Kidney epithelial cell (primary cell): ENCODE results near the gene MLLT3. TPM values are rescaled to one million over a fixed set of nuclear protein-coding genes. Genes with fewer than 3 reads are reported as not detected.

Experiments
- DNase-seq: peaks from one replicate; pipeline ENCODE4 v3.0.0-alpha.2; 2010; ENCODE audit warnings: low read depth
- H3K27me3 ChIP-seq: 2 replicates; pipeline ENCODE4 v1.6.0; 2011; ENCODE audit warnings: low read length; ENCODE audit not compliant: control insufficient read depth, insufficient read depth
- H3K36me3 ChIP-seq: 2 replicates; pipeline ENCODE4 v1.5.1; 2011; ENCODE audit warnings: low read length; ENCODE audit not compliant: control insufficient read depth, insufficient read depth
- H3K4me3 ChIP-seq: 2 replicates; pipeline ENCODE4 v1.5.1; 2011; ENCODE audit warnings: low read depth, mild to moderate bottlenecking, control low read depth, low read length
- CTCF ChIP-seq: IDR thresholded peaks from 2 replicates; pipeline ENCODE4 v1.5.1; 2011; ENCODE audit warnings: mild to moderate bottlenecking, moderate library complexity, low read length, control low read depth, inconsistent platforms; ENCODE audit not compliant: insufficient read depth, poor library complexity, severe bottlenecking
- total RNA-seq: library from RNA; depleted of rRNA; stranded (reverse); fragments of >200 nt; gene quantifications from 2 replicates; pipeline ENCODE4 v1.2.3, GENCODE V29; 2015

Gene MLLT3
- total RNA-seq, 1 donor from 2014 or later, result 16.2 TPM

GRCh38 chr9:20428976-20429375 lies 193.3 kb downstream of the MLLT3 start:
- H3K27me3 ChIP-seq, result no peaks in the 10 kb centered on the region
- no peak for TF ChIP-seq CTCF
- no peak for DNase-seq

GRCh38 chr9:20427359-20427758 lies 194.9 kb downstream of the MLLT3 start:
- DNase-seq, result no peak
- Histone ChIP-seq H3K4me3 (no peak overlapping the region), H3K36me3 (no peaks in the 10 kb centered on the region), H3K27me3 (no peaks in the 10 kb centered on the region)
- no peak for TF ChIP-seq CTCF

More at GRCh38 chr9:20428976-20429375, 193.3 kb downstream of the MLLT3 start:
- no peak overlapping the region for H3K4me3 ChIP-seq
- H3K36me3 ChIP-seq, result no peaks in the 10 kb centered on the region

- H3K36me3 ChIP-seq, result no peaks in the 10 kb centered on the region
- H3K27me3 ChIP-seq, result no peaks in the 10 kb centered on the region
- no peak for DNase-seq
- H3K4me3 ChIP-seq, result no peak overlapping the region
- no peak for TF ChIP-seq CTCF
Measured at GRCh38 chr9:20426019-20426418, 196.3 kb downstream of the MLLT3 start.

GRCh38 chr9:20419533-20419932 lies 202.8 kb downstream of the MLLT3 start:
- no peak overlapping the region for H3K4me3 ChIP-seq
- no peaks in the 10 kb centered on the region for H3K36me3 ChIP-seq
- no peaks in the 10 kb centered on the region for H3K27me3 ChIP-seq
- no peak for DNase-seq
- no peak for TF ChIP-seq CTCF

- no peak overlapping the region for H3K4me3 ChIP-seq
- no peak for TF ChIP-seq CTCF
- no peaks in the 10 kb centered on the region for H3K27me3 ChIP-seq
- no peaks in the 10 kb centered on the region for H3K36me3 ChIP-seq
- no peak for DNase-seq
Measured at GRCh38 chr9:20418485-20418884, 203.8 kb downstream of the MLLT3 start.

- no peak for TF ChIP-seq CTCF
- DNase-seq, result no peak
- Histone ChIP-seq H3K27me3 (no peaks in the 10 kb centered on the region), H3K4me3 (no peak overlapping the region), H3K36me3 (no peaks in the 10 kb centered on the region)
Measured at GRCh38 chr9:20417373-20418080, 204.8 kb downstream of the MLLT3 start.
